T-helper 22 cell (primary cell): ENCODE results near the gene GYPA.
"Not testable (repeated sequence)": the region's sequence is repeated elsewhere in the genome, so short reads cannot be mapped to it uniquely, and the experiment has no call there.

Experiments used
- DNase-seq: peaks from one replicate; pipeline ENCODE4 v3.0.0-alpha.2; 2020; ENCODE audit warnings: low read depth

Gene GYPA

DNA sequence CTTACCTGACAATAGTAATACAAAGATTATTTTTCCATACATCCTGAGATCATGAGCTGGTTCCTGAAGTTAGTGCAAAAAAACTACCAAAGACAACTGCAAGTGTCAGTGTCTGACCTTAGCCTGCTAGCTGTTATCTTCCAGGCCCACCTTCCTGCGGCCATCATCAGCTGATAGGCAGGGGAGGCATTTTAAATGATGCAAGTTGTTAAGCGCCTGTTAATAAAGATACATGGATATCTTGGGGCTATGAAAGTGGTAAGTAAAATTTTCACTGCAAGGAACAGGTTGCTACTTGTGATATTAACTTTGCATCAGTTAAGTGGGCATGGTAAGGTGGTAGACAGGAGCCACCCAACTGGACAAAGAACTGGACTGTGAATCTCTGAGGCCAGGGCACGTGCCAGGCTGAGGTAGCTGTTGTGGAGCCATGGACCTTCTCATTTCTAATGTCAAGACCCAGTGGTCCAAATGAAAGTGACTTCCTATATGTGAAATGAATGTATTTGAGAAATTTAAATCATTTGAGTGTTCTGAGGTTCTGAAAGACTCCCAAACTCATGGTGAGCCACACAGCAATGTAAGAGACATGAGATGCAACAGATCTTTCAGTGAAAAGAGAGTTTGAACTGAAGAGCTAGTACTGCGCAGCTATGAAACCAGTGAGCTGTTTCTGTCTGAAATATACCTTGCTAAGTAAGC is at the start of gene GYPA:
Gene GYPA, minus strand, starts transcription at position 125 of the 702 bp plus-strand sequence. Its CDS starts 83 bp downstream, at position 42.
- DNase-seq: not testable (repeated sequence)

DNA sequence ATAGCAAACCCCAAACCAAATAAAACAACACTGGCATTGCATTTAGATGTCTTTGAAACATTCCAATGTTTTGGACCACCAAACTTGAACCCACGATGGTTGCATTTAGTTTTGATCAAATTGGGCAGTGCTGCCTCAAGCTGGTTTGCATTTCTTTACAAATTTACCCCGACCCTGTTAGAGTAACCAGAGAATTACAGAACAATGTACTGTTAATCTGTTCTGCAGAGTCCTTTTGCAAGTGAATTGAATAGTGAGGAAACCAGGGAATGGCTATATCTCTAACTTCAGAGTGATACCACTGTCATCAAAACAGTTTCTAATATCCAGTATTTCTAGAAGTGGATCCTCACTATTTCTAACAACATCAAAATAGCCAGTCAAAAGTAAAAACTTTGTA is 49.5 kb upstream of the GYPA start:
- no peak for DNase-seq

DNA sequence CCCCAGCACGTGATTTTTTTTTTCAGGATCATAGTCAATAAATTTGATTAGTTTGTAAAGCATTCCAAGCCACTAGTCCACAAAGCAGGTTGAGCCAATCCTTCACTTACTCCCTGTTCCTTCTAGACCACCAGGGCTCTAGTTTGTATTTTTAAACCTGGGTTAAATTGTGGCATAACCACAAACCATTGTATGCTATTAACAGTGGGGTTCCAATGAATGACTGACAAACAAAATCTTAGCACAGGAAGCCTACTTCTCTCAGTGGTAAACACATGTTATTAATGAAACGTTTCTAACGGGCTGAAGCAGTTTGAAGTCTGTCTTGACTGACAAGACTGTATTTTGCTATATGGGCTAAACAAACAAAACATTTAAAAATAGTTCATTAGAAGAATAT is 48.6 kb upstream of the GYPA start:
- DNase-seq: no peak

DNA sequence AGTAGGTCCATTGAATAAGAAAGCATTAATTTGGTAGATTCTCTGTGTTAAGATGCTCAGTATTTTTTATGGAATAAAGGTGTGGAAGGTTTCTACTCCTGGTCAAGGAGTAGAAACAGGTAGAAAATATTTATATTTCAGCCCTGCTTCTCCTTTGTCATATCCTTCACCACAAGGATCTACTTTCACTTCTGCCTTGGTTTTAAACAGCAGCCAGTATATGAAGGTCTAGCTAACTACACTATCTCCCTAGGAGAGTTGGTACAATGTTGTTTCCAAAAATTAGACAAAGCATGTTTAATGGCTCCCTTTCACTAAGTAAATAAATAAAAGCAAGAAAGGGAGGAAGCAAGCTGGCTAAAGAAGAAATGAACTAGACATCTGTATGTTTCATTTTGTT is 44.6 kb upstream of the GYPA start:
- DNase-seq: no peak

DNA sequence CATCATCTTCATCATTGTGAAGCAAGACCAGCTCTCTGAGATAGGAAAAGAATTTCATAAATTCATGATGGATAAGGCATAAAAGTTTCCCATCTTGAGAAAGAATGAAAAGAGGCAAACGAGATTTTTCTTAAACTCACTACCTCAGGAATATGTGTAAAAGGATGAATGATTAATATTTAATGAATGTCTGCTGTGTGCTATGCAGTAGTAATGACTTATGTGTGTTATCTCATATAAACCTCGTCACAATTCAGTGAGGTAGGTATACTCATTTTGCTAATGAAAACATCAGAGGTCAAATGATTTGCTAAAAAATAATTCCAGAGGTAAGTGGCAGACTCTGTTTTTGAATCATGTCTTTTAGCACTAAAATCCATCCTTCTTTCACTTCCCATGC is 42.6 kb upstream of the GYPA start:
- no peak for DNase-seq

DNA sequence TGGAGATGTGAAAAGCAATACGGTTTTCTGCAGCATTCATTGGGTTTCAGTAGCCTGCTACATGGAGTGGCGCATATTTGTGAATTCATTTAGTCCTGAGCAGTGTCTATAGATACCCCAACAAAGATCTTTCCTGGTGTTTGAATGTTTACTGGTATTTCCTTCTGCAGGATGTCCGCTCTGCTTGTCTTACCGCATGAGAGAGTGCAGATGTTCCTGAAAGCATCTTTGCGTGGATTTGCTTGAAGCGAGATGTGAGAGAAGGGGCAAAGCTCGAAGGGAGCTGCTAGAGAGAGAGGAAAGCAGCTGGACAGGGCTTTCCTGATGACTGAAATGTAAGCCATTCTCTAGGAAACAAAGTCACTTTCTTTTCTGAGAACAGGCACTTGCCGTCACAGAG is 40.9 kb upstream of the GYPA start:
- no peak for DNase-seq

DNA sequence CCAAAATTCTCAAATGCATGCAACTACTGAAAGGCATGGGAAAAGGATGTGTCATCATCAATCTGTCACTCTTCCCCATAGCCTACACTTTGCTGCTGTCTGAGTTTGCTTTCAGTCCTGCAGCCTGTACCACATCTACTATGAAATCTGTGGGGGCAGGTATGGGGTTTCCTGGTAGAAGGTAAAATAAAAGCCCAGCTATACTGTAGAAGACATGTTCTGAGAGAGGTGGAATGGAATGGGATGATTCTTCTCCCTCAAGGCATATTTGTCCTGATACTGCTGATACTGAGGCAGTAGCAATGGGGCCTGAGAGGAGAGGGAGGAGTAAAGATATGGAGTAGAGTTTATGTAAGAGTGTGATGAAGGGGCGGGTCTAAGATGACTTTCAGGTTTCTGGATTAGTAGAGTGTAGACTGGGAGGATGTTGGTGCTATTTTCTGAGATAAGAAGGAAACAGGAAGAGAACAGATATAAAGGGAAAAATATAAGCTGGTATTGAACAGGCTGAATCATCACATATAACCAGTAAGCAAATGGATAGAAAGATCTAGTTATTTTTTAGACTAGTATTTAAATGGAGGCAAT is 38.7 kb upstream of the GYPA start:
- DNase-seq: no peak

DNA sequence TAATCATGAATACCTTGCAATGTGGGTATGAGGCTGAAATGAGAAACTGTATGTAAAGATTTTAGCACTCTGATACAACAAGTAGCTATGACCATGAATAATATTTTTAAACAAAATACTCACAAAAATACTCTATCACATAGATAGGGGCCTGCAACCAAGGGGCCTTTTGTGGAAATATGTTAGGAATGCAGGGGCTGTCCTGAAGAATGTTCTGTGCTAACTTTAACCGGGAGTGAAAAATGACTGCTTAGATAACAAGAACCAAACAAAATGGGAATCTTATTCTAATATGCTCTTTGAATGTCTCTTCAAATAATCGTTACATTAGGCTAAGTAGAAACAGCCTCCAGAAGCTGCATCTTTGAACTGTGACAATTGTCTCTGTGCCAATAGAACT is 37.9 kb upstream of the GYPA start:
- DNase-seq: no peak

DNA sequence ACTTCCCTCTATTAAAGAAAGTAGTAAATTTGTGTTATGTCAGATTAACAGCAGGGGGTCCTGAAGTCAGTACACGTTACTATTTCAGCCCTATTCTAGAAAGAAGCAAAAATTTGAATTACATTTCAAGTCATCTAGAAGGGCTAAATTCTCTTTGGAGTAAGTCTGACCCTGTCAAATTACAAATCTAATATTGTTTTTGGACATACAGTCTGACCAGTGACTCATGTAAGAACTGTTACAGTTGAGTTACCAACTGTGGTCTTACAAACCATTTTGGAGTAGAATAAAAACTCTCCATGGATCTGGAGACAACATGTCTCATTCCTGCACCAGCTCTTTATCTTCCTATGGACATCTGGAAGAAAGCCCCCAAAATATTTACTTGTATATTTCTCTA is 36.0 kb upstream of the GYPA start:
- DNase-seq: no peak

DNA sequence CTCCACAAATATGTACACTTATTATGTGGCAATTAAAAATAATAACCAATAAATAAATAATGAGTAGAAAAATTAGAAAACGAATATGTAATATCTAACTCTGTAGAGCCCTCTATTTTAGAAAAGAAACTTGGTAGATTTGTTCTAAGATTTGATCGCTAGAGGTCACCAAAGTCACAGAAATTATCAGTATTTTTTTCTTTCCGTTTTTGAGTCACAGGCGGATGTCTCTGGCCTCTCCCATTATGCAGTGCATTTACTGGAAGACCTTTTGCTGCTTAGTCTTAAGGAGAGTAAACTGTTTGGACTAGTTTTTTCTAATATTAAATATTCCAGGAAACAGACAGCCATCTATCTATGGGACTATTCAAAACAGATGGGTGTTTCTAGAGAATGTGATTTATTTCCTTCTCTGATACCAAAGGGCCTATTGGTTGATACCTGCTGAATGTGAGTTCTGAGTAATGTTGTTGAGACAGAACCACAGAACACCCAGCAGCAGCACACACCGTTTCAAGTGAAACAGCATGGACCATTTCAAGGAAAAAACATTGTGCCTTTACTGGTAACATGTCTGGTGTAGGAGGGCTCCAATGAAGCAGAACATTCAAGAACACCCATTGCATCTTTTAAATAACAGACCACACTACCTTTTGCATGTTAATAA is 34.0 kb upstream of the GYPA start:
- DNase-seq: no peak

DNA sequence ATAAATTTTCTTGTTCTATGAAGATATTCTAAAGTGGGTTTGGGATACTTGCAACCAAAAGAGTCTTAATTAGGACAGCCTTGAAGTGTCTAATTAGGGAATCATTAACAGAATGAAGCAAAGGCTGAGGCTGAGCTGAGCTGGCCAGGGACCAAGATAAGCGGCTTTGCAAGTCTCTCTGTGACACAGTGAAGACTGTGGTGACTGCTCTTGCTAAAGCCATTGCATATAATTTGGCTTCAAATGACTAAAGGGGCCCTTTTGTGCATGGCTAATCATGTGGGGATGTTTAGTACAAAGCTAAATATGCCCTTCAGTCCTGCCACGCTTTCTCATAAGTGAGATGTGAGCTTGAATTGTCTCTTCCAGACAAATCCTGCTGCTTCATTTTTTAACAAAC is 31.2 kb upstream of the GYPA start:
- no peak for DNase-seq

DNA sequence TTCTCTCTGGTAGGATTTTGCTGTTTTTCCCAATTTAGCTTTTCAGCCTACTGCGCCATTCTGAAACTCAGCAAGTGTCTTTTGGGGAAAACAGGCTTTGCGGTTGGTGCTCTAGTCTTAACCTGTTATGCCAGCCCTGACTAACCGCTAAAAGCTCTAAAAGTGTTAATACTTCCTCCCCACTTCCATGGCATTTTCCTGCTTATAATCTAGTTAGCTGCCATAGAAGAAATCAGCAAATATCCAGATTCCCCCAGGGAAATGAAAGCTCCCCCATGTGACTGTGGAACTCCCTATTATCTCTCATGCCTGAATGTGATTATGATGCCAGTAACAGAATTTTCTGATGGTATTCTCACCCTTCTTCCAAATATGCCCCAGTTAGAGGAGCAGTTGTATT is 28.7 kb upstream of the GYPA start:
- no peak for DNase-seq

DNA sequence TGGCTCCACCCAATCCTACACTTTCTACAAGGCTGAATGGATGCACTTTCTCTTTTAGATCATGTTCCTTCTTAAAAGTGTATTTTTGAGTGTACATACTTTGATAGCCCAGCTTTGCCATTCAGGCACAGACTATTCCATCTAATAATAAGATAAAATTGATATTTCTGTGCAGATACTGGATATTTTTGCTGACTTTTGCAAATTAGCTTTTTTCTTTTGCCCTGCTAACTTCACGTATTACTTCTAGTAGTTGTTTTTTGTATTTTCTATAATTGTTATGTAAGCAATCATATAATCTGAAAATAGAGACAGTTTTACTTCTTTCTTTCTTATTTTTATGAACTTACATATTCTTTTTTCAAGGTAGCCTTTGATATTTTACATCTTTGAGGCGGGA is 13.5 kb upstream of the GYPA start:
- no peak for DNase-seq

DNA sequence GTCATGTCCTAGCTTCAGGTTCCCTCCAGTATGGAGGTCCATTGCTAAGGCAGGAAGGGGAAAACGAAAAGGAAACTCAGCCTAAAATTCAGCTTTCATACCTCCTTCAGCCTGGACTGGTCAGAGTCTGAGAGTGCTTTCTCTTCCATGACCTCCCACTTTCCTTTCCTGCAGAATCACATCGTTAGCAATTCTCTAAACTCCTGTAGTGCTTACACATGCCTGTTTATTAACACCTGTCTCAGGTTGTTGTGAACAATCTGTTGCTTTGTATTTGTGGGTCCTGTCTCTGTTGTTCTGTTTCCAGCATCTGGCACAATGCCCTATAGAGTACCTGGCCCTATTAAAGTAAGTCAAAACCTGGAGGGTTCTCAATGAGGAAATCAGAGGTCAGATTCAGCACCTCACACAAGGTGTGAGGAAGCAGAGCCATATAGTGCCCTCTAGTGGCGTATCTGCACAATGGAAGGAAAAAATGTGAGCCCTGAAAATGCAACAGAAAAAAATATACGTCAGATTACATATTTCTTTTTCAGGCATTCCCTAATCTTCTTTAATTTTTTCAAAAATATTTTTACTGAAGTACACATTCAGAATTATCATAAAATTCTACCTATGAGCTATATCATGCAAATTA is 2.3 kb upstream of the GYPA start:
- not testable (repeated sequence) for DNase-seq

DNA sequence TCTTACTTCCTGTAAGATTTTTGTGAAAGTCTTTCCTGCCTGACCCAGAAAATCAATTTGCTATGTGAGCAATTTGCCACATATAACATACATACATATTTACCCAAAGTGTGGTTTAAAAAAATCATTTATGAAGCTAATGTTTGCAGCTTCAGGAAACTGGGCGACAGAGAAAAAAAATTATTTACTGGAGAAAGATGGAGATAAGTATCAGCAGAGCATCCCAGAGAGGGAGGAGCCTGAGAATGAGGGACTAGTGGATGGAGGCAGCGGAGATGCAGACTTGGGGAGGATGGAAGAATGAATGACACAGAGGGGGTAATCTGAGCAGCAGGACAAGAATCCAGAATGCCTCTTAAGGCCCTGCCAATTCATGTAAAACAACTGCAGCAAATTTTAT is 975 bp upstream of the GYPA start:
- DNase-seq: no peak

DNA sequence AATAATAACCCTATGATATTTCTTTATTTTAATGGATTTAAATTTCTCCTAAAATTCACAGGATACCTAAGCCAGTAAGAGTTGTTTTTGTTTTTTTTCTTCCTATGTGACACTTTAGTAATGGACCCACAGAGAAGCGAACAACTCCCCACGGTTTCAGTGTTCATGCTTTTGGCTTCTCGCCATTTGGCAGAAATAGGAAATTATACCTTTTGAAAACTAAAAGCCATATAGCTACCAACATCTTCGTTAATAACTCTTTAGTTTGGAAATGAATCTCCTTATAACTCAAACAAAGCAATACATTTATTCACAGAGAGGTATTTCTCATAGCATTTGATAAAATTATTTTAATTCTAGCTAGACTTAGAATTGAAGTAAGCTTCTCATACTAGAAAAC is 527 bp downstream of the GYPA start:
- not testable (repeated sequence) for DNase-seq

DNA sequence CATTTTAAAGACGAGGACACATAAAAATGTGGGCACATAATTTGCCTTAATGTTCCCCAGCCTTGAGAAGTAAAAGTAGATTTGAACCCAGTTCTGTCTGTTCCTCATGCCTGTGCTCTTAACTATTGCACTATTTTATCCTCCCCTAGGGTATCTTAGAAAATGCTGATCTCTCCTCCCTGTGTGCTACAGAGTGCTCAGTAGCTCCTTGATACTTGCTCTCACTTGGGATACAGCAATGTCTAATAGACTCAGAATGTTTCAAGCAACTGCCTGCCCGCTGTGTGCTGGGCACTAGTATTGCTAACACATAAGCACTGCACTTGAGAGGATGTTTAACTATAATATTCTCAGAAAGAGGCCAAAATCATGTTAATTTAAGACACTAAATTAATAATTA is 971 bp downstream of the GYPA start:
- not testable (repeated sequence) for DNase-seq

DNA sequence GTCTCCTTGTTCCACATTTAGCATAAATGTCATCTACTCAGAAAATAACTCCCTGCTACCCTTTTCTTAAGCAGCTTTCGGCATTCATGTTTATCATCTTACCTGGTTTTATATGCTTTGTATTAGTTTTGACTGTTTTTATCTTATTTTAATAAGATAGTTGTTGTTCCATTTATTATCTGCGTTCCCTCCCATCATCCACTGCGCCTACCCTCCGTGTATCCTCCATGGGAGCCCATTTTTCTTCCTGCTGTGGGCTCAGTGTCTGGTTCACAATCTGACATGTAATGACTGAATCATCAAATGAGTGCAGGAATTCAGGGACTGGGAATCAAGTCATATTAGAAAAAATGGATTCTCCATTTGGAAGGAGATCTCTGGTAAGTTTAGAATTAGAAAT is 2.3 kb downstream of the GYPA start:
- not testable (repeated sequence) for DNase-seq

DNA sequence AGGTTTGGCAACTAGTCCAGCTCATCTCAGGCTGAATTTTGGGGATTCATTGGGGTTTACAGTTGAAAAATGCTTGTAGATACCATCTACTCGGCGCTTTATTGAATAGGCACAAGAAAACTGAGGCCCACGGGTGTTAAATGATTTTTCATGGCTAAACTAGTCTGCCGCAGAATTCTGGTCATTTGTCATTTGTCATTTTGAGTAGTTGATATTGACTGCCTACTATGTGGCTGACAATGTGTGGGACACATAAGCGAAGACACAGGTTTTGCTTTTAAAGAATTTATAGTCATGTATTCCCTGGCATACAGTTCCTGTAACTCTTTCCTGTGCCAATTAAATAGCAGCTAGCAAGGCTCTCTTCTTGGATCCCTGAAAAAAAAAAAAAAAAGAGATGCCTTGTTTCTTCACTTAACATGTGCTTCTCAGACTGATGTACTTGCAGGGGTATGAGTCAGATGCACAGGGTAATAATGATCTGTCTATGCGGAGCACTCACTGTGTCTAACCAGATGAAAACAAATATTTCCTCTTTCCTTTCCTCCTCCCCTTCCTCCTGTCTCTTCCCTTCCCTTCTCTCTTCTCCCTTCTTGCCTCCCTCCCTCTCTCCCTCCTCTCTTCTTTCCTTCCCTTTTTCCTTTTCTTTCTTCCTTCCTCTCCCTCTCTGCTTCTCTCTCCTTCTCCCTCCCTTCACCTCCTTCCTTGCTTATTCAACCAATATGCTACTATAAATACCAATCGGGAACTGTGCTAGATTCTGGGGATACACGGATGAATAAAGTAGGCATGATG is 3.2 kb downstream of the GYPA start:
- not testable (repeated sequence) for DNase-seq

DNA sequence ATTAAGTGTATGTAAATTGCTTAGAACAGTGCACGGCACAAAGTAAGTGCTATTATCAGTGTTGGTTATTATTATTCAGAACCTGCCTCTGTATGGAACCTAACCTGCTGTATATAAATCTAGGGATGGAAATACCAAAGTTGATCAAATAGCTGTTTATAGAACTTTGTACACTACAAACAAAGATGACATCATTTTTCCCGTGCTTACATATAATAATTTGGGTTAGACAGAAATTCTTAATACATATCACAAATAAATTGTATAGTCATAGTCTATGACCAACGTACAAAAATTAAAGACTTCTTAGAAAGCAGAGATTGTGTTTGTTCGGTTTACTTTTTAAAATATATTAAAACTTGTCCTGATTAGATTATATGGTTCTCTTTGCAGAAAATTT is 4.3 kb downstream of the GYPA start:
- not testable (repeated sequence) for DNase-seq

DNA sequence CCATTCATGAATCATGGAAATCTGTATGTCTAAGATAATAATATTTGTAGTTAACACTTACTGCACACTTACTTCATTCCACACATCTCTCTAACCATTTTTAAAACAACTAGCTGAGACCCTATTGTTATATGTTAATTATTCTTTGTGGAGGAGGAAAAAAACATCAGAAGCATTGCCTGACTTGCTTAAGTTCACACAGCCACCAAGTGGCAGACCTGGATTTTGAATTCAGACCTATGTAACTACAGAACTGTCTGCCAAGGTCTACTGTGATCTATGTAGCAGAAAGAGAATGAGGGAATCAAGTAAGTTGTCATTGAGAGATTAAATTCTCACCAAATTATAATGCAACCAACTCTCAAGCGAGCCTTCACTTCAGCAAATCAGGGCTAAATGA is 10.4 kb downstream of the GYPA start:
- DNase-seq: not testable (repeated sequence)

DNA sequence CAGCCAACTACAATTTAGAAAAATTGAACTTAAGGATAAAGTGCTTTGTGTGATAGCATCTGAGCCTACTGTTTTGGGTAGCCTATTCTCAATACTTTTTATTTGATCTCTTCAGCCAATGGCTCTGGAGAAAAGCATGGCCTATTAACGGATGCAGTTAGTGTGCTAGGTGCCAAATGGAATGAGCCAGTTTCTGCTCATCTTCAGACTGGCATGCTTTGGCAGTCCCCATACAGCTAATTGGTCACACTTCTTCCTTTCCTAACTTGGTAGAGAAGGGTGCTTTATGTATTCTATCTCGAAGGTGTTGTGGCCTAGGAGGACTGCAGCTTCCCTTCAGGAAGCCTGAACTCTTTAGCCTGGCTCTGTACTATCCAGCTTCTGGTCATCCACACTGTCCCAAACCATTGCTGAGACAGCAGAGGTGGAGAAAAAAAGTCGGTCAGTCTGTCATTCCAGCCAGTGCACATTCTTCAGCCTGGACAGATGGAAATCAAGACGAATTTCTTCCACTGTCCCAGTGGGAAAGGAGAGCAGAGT is 11.1 kb downstream of the GYPA start:
- DNase-seq: not testable (repeated sequence)
